ENCODE measurements around the gene TMBIM1.

Gene TMBIM1

GRCh38 chr2:218282173-218282991, 9.9 kb downstream of the TMBIM1 start:
- Histone ChIP-seq H3K4me3 (ENCODE audit: low read depth, low read length, poor library complexity, severe bottlenecking) (no peak overlapping the region), H3K79me2 (ENCODE audit: insufficient read depth, low read length) (no peaks in the 10 kb centered on the region), H3K36me3 (ENCODE audit: insufficient read depth, low read length) (no peaks in the 10 kb centered on the region), H3K9me2 (ENCODE audit: low read depth, low read length) (no peaks in the 10 kb centered on the region), H3K9ac (ENCODE audit: low read length) (no peak overlapping the region), H3K27me3 (ENCODE audit: insufficient read depth, low read length) (no peaks in the 10 kb centered on the region), H3F3A (ENCODE audit: insufficient read depth, low read length) (no peaks in the 10 kb centered on the region), H3K9me3 (ENCODE audit: low read length) (no peaks in the 10 kb centered on the region), H2AFZ (ENCODE audit: low read length) (no peak overlapping the region), H3K4me2 (ENCODE audit: low read length) (no peak overlapping the region), H3K4me1 (ENCODE audit: insufficient read depth, low read length, severe bottlenecking) (peaks cover 20% of the 10 kb centered on the region), H4K20me1 (ENCODE audit: insufficient read depth, low read length) (no peaks in the 10 kb centered on the region), H3K27ac (ENCODE audit: low read depth, low read length, poor library complexity, severe bottlenecking) (no peak overlapping the region)
- TF ChIP-seq EZH2 (IDR thresholded peaks at IDR 0.05; ENCODE audit: borderline replicate concordance, low read length): no peak
- TF ChIP-seq CTCF (IDR thresholded peaks at IDR 0.05; ENCODE audit: low read length): no peak

- Histone ChIP-seq H3F3A (ENCODE audit: insufficient read depth, low read length) (no peaks in the 10 kb centered on the region), H3K79me2 (ENCODE audit: insufficient read depth, low read length) (no peaks in the 10 kb centered on the region), H3K4me1 (ENCODE audit: insufficient read depth, low read length, severe bottlenecking) (peaks cover 11% of the 10 kb centered on the region)
Observed at GRCh38 chr2:218281449-218281848, 10.9 kb downstream of the TMBIM1 start.

GRCh38 chr2:218280260-218280870, 11.9 kb downstream of the TMBIM1 start:
- Histone ChIP-seq H3K27ac (ENCODE audit: low read depth, low read length, poor library complexity, severe bottlenecking) (no peak overlapping the region), H3K79me2 (ENCODE audit: insufficient read depth, low read length) (no peaks in the 10 kb centered on the region), H2AFZ (ENCODE audit: low read length) (no peak overlapping the region), H4K20me1 (ENCODE audit: insufficient read depth, low read length) (no peaks in the 10 kb centered on the region), H3K4me1 (ENCODE audit: insufficient read depth, low read length, severe bottlenecking) (no peaks in the 10 kb centered on the region), H3K9ac (ENCODE audit: low read length) (no peak overlapping the region), H3K9me2 (ENCODE audit: low read depth, low read length) (no peaks in the 10 kb centered on the region), H3K4me2 (ENCODE audit: low read length) (no peak overlapping the region), H3K4me3 (ENCODE audit: low read depth, low read length, poor library complexity, severe bottlenecking) (no peak overlapping the region), H3K27me3 (ENCODE audit: insufficient read depth, low read length) (no peaks in the 10 kb centered on the region), H3K36me3 (ENCODE audit: insufficient read depth, low read length) (peaks cover 9% of the 10 kb centered on the region; the same call in 1 of the 2 replicates), H3F3A (ENCODE audit: insufficient read depth, low read length) (no peaks in the 10 kb centered on the region), H3K9me3 (ENCODE audit: low read length) (no peaks in the 10 kb centered on the region)
- TF ChIP-seq CTCF (IDR thresholded peaks at IDR 0.05; ENCODE audit: low read length): no peak
- no peak for TF ChIP-seq EZH2 (IDR thresholded peaks at IDR 0.05; ENCODE audit: borderline replicate concordance, low read length)

More at GRCh38 chr2:218281449-218281848, 10.9 kb downstream of the TMBIM1 start:
- Histone ChIP-seq H3K9me2 (ENCODE audit: low read depth, low read length) (no peaks in the 10 kb centered on the region), H4K20me1 (ENCODE audit: insufficient read depth, low read length) (no peaks in the 10 kb centered on the region), H3K9me3 (ENCODE audit: low read length) (no peaks in the 10 kb centered on the region), H2AFZ (ENCODE audit: low read length) (no peak overlapping the region), H3K4me3 (ENCODE audit: low read depth, low read length, poor library complexity, severe bottlenecking) (no peak overlapping the region), H3K4me2 (ENCODE audit: low read length) (no peak overlapping the region), H3K27ac (ENCODE audit: low read depth, low read length, poor library complexity, severe bottlenecking) (no peak overlapping the region), H3K36me3 (ENCODE audit: insufficient read depth, low read length) (no peaks in the 10 kb centered on the region), H3K9ac (ENCODE audit: low read length) (no peak overlapping the region), H3K27me3 (ENCODE audit: insufficient read depth, low read length) (no peaks in the 10 kb centered on the region)
- TF ChIP-seq CTCF (IDR thresholded peaks at IDR 0.05; ENCODE audit: low read length) (no peak), EZH2 (IDR thresholded peaks at IDR 0.05; ENCODE audit: borderline replicate concordance, low read length) (no peak)
